ENCODE measurements around the gene CMTR1. TPM values are rescaled to one million over a fixed set of nuclear protein-coding genes. Genes with fewer than 3 reads are reported as not detected.

The CMTR1 gene
- total and polyA plus RNA-seq, 2 of the 13 experiments (the other 11 are each of a cell fraction or from before 2014, with no cell fraction given), result 19.7 to 55.2 TPM

DNA sequence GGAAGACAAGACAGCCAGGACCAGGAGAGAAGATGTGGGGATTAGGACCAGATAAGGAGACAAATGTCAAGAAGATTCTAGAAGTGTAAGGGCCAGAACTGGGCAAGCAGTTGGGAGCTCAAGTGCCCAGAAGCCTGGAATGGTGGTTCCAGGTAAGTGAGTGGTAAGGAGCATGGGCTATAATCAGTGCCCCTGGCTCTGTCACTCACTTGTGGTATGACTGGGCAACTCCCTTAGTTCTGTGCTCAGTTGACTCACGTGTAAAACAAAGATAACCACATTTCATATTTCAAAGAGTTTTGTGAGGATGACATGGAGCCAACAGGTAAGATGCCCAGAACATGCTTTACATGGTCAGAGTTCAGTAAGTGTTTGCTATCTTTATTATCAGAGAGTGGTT lies 55.5 kb downstream of the CMTR1 start:
- FAIRE-seq, result no peak
- H3K4me2 ChIP-seq (ENCODE audit: low read depth, low read length), result no peak overlapping the region
- CTCF ChIA-PET (ENCODE audit: low intra/inter-chr PET ratio, low total read pairs), result no interaction called here
- no peaks in the 10 kb centered on the region for H4K20me1 ChIP-seq (ENCODE audit: insufficient read depth, low read length)
- no peaks in the 10 kb centered on the region for H3K9me3 ChIP-seq (ENCODE audit: low read length)
- 100% methylated on average over 1 of the region's 1 CpG for WGBS (ENCODE audit: low lambda C conversion rate)
- no peak overlapping the region for H3K4me3 ChIP-seq (replicated peaks in 1 of 3; ENCODE audit: insufficient read depth in 1 of 3, low read depth in 2 of 3, low read length in 3 of 3)
- no peaks in the 10 kb centered on the region for H3K79me2 ChIP-seq (ENCODE audit: insufficient read depth, low read length)
- no peak for ATAC-seq
- no peak overlapping the region for H3K9ac ChIP-seq (ENCODE audit: insufficient read depth, low read depth, low read length)
- POLR2A ChIA-PET, result no interaction called here
- BruUV-seq (replicated peaks), result no TSS peak
- in situ Hi-C loops (cut with HindIII; ENCODE audit: extremely low pct_ligation_motif_present, low pct_unique_long_range_greater_than_20kb) (loop anchor here (5.0 kb wide), 1 partner anchor 79 kb away; no protein-coding TSS in a partner anchor), intact Hi-C loops (cut with micrococcal nuclease; ENCODE audit: unreplicated experiment) (no loop called here)
- TF ChIP-seq EP300 (IDR thresholded peaks at IDR 0.05; ENCODE audit: low read depth in 2 of 2, low read length in 2 of 2) (no peak), EP300 (CRISPR knock-in tag; IDR thresholded peaks at IDR 0.05; ENCODE audit: borderline replicate concordance) (no peak), TCF7 (IDR thresholded peaks at IDR 0.05; ENCODE audit: low read depth) (no peak), ZNF616 (CRISPR knock-in tag; IDR thresholded peaks at IDR 0.05; ENCODE audit: low read depth) (no peak), TRIM24 (CRISPR knock-in tag; IDR thresholded peaks at IDR 0.05) (no peak), AHR (CRISPR knock-in tag; IDR thresholded peaks at IDR 0.05) (no peak), ZFP41 (CRISPR knock-in tag; IDR thresholded peaks at IDR 0.05; ENCODE audit: borderline replicate concordance) (no peak), CHD4 (IDR thresholded peaks at IDR 0.05; ENCODE audit: borderline replicate concordance, low read length) (no peak), DPF2 (CRISPR knock-in tag; IDR thresholded peaks at IDR 0.05; ENCODE audit: borderline replicate concordance, low read depth) (no peak)
- TF ChIP-seq, protein P1, sequence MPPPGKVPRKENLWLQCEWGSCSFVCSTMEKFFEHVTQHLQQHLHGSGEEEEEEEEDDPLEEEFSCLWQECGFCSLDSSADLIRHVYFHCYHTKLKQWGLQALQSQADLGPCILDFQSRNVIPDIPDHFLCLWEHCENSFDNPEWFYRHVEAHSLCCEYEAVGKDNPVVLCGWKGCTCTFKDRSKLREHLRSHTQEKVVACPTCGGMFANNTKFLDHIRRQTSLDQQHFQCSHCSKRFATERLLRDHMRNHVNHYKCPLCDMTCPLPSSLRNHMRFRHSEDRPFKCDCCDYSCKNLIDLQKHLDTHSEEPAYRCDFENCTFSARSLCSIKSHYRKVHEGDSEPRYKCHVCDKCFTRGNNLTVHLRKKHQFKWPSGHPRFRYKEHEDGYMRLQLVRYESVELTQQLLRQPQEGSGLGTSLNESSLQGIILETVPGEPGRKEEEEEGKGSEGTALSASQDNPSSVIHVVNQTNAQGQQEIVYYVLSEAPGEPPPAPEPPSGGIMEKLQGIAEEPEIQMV (CRISPR knock-in tag; IDR thresholded peaks at IDR 0.05; ENCODE audit: low read depth), result no peak
- TF ChIP-seq, protein P2, sequence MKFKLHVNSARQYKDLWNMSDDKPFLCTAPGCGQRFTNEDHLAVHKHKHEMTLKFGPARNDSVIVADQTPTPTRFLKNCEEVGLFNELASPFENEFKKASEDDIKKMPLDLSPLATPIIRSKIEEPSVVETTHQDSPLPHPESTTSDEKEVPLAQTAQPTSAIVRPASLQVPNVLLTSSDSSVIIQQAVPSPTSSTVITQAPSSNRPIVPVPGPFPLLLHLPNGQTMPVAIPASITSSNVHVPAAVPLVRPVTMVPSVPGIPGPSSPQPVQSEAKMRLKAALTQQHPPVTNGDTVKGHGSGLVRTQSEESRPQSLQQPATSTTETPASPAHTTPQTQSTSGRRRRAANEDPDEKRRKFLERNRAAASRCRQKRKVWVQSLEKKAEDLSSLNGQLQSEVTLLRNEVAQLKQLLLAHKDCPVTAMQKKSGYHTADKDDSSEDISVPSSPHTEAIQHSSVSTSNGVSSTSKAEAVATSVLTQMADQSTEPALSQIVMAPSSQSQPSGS (CRISPR knock-in tag; IDR thresholded peaks at IDR 0.05), result no peak
- DNase-seq (ENCODE audit: low spot score), result no peak
- no peak overlapping the region for H3K27ac ChIP-seq (ENCODE audit: extremely low read length, insufficient read depth, low read length)
- peaks cover 3 to 9% of the 10 kb centered on the region in 2 experiments; a peak in 3 of 5 replicates for H3K36me3 ChIP-seq (replicated peaks in 1 of 2; ENCODE audit: control insufficient read depth in 1 of 2, insufficient read depth in 2 of 2, low read length in 2 of 2)
- no peak overlapping the region for H2AFZ ChIP-seq (ENCODE audit: low read length)
- no peaks in the 10 kb centered on the region for H3K27me3 ChIP-seq (ENCODE audit: control insufficient read depth in 1 of 2, insufficient read depth in 2 of 2, low read length in 2 of 2)
- peaks cover 11% of the 10 kb centered on the region for H3K4me1 ChIP-seq (ENCODE audit: insufficient read depth, low read length)

All from HepG2 (cell line).